NCI-H1105 (cell line): ENCODE results near the gene TMTC2.

Source experiments
- DNase-seq: peaks from one replicate; lab custom pipeline; 2025; lab: John Stamatoyannopoulos, UW

The TMTC2 gene

DNA sequence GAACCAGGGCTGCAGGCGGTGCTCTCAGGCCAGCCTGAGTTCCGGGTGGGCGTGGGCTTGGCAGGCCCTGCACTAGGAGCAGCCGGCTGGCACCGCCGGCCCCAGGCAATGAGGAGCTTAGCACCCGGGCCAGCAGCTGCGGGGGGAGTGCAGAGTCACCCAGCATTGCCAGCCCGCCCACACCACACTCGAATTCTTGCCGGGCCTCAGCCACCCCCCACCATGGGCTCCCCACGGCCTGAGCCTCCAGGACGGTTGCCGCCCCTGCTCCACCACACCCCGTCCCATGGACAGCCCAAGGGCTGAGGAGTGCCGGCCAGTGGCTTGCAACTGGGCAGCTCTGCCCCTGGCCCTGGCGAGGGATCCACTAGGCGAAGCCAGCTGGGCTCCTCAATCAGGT lies 453.4 kb downstream of the TMTC2 start:
- DNase-seq = no peak

GRCh38 chr12:83141460-83141994 lies 454.8 kb downstream of the TMTC2 start:
- DNase-seq = no peak

GRCh38 chr12:83142914-83143313 lies 456.2 kb downstream of the TMTC2 start:
- DNase-seq = no peak

- peak; percentile 77 for DNase-seq
These were observed 457.2 kb downstream of the TMTC2 start for GRCh38 chr12:83143950-83144349.

DNA sequence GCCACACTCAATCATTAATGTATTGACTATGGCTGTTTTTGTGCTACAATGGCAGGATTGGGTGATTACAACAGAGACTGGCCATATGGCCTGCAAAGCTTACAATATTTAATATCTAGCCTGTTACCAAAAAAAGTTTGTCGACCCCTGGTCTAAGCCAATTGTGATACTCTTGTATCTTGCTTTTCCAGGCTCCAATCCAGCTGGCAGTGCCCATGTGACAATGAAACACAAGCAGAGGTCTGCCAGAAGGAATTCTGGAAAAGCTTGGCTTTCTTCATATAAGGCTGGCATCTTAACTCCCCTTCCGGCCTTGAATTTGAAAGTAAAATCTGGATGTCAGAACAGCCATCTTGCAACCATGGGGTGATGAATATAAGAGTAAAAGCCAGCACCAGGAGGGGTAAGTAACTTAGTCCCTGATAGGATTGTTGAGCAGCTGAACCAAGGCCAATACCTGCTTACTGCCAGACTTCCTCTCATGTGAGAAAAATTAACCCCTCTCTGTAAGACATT lies 458.7 kb downstream of the TMTC2 start:
- no peak for DNase-seq

- DNase-seq = no peak
These were observed 460.6 kb downstream of the TMTC2 start for GRCh38 chr12:83147341-83147740.

DNA sequence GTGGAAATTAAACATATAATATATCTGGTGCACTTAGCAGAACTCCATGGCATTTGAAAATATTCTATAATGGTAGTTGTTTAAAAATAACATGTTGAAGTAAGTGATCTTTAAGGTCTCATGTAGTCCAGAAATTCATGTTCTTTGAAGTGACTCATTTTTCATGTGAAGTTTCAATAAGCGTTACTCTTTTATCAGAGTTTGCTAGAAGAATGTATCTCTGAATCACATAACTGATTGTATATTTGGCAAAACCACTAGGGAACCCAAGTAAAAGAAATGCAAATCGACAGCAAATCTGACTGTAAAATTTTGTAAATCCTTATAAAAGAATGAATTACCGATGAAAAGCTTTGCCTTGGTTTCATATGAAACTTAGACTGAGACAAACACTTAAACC lies 463.3 kb downstream of the TMTC2 start:
- no peak for DNase-seq

GRCh38 chr12:83150465-83151189 lies 463.9 kb downstream of the TMTC2 start:
- DNase-seq = no peak

DNA sequence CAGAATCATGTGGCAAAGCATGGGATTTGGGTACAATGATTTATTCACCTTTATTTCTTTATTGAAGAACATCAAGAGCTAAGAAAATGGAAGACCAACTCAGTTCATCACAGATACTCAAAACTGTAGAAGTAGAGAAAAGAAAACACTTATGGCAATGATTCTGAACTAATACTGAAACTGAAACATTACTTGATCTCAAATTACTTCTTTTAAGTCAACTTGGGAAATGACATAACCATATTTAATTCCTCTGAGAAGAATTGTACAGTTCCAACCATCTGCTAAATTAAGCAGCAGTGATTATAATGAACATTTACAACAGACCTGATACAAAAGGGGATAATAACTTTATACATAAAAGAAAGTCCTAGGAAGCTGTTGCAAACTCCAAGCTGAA lies 466.5 kb downstream of the TMTC2 start:
- no peak for DNase-seq

- no peak for DNase-seq
These were observed 470.1 kb downstream of the TMTC2 start for GRCh38 chr12:83156815-83157214.

DNA sequence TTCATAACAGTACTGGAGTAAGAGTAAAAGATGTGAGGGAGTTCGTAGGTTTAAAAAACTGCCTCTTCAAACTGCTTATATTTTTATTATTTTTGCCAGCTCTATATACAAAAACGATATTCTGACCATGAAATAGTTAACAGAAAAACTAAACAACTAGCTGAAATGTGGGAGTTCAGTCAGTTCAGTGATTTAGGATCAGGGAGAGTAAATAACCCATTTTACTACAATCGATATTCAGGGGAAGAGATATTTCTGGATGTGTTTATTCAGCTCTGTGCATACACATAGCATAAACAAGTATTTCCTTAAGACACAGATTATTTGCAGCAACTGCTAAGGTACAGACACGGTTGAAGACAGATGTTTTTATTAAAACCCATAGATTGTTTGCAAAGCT lies 470.9 kb downstream of the TMTC2 start:
- DNase-seq = no peak

DNA sequence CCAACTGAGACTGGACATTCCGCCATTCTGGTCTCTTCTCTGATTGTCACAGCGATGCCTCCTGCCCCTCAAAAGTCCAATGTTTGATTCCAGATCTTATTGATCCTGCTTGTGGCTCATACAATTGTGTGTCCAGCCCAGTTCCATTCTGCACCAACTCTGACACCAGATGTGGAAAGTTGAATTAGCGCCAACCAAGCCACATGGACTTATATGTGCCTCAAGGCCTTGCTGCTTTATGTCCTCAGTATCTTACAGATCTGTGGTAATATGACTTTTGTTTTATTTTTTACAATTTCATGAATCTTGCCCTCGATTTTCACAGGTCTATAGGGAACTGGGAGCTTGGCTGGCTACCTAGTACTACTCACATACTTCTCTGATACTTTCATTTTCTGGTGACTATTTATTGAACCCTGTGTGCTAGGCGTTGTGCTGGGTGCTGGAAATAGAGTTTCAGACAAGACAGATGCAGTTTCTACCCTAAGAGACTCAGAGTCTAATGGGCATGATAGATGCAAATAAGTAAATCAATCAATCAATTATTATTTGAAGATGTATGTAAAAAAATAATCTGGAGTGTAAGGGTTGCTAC lies 472.0 kb downstream of the TMTC2 start:
- DNase-seq = no peak

DNA sequence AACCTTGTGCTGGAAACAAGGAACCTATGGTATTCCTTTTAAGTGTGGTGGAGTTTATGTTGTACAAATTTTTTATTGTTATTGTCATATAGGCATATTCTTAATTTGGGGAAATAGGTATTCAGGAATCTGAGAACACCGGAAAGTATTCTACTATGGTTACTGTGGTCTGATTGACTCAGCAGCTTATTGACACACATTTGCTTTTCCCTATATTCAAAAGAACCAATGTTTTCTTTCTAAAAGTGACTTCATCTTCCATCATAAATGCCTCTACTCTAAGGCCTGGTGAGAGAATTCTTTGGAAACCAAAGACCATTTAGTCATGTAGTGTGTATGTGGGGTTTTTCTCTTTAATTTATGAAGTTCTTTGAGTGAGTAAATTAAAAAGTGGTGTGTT lies 474.8 kb downstream of the TMTC2 start:
- no peak for DNase-seq

DNA sequence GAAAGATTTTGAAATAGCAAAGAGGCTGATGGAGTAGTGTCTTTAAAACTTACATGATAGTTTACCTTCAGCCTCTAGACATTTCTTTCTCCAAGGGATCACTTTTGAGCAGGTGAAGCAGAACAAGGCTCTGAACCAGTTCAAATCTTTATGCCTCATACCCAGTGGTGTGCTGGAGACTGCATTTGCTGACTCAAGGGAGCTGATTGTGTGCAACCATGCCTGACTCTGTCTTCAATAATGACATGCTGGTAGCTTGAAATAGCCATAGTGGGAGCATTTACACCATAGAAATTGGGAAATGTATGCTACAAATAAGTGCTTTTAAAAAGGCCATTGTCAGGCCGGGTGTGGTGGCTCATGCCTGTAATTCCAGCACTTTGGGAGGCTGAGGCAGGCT lies 482.0 kb downstream of the TMTC2 start:
- DNase-seq = no peak

GRCh38 chr12:83172441-83172840 lies 485.7 kb downstream of the TMTC2 start:
- DNase-seq = no peak

DNA sequence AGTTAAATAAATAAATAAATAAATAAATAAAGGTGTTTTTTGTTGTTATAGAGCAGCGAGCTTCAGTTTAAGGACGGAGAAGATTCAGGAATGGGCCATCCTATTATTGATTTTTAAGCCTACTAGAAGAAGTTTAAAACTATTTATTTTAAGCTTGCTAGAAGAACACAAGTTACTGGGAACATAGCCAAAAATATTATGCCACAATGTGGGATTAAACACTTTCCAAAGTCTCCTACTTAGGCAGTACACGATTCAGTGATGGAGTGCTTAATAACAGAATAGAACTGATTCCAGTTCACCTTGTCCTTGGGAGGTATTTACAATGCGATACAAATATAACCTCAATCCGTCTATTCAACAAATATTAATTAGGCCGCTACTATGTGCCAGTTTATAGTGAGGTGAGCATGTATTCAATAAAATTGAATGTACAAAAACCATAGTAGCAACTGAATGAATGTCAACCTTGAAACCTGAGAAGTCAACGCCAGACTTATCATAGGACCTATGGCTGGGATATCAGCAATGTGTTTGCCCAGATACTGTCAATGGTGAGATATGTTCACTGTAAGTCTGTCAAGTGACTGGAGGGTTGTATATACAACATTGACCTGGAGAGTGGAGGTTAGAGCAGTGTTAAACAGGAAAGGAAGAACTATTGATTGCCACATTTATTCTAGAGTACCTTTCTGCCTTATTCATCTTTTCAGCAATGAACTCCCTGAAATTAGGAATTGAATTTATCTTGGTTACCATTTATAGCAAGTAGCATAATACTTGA lies 486.4 kb downstream of the TMTC2 start:
- DNase-seq = no peak

GRCh38 chr12:83179999-83180398 lies 493.3 kb downstream of the TMTC2 start:
- no peak for DNase-seq

DNA sequence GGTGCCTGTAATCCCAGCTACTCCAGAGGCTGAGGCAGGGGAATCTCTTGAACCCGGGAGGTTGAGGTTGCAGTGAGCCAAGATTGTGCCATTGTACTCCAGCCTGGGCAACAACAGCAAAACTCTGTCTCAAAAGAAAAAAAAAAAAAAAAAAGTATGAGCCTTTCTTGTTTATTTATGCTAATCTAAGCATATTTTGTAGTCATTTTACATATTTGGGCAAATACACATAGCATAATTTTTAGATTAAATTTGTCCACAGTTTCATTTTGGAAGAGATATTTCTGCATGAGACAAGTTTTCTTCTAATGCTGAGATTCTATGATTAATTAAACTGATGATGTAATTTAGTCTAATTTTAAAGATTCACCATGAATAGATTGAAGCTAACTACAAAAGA lies 494.4 kb downstream of the TMTC2 start:
- no peak for DNase-seq

- DNase-seq = no peak
These were observed 496.4 kb downstream of the TMTC2 start for GRCh38 chr12:83183132-83183531.
